IPS-20b (cell line): ENCODE data around the gene FRMD1.

Experiments
- H3K27ac ChIP-seq: one replicate; pipeline ENCODE4 v1.5.1; 2013; ENCODE audit warnings: low read length
- H3K27me3 ChIP-seq: 2 replicates; pipeline ENCODE4 v1.6.1; 2013; ENCODE audit warnings: mild to moderate bottlenecking, low read length, inconsistent platforms; ENCODE audit not compliant: insufficient read depth
- H3K36me3 ChIP-seq: 2 replicates; pipeline ENCODE4 v1.6.1; 2013; ENCODE audit warnings: low read depth, mild to moderate bottlenecking, inconsistent platforms, low read length, moderate library complexity; ENCODE audit not compliant: insufficient read depth
- H3K4me1 ChIP-seq: 2 replicates; pipeline ENCODE4 v1.6.1; 2013; ENCODE audit warnings: mild to moderate bottlenecking, control low read depth, inconsistent platforms, low read length, moderate library complexity; ENCODE audit not compliant: insufficient read depth
- H3K4me3 ChIP-seq: 2 replicates; pipeline ENCODE4 v1.5.1; 2013; ENCODE audit warnings: mild to moderate bottlenecking, low read length, inconsistent platforms
- H3K9ac ChIP-seq: 2 replicates; pipeline ENCODE4 v1.6.1; 2013; ENCODE audit warnings: low read depth, mild to moderate bottlenecking, inconsistent platforms, low read length, moderate library complexity
- H3K9me3 ChIP-seq: 2 replicates; pipeline ENCODE4 v1.6.1; 2013; ENCODE audit warnings: mild to moderate bottlenecking, low read depth, low read length, inconsistent platforms; ENCODE audit not compliant: insufficient read depth

FRMD1 gene

DNA sequence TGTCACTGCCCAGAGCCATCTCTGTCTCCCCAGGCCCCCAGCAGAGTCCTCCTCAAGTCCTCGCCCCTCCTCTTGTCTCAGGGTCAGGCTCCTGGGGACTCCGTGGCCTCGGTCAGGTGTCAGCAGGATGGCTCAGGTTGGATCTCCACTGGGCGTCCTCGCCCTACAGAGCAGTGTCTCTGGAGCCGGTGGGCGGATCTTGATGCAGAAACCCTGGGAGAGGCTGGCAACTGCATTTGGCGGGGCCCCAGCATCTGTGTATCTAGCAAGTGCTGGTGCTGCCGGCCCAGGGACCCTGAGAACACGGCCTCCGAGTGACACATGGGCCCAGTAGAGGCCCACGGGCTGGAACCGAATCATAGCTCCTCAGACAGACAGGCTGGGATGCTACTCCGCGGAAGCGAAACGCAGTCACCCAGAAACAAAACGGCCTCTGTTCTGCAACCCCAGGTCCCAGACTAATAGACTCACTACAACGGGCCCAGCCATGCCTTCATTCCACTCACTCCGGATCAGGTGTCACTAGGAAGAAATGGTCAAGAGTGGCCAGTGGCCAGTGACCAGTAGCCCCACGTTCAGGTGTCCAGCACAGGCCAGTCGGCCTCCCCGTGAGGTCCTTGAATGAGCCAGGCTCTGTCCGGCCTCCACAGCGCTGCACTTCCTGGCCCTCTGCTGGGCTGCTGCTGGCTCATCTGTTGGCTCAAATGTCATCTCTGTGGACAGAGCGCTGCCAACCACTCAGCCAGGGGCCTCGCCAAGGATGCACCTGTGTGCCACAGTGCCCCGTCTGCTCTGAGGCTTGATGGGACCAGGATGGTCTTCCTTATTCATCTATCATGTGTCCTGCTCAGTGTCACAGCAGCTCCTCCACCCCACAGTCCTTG is 12.6 kb upstream of the FRMD1 start:
- peaks cover 12% of the 10 kb centered on the region; the same call in 1 of the 2 replicates for H3K4me1 ChIP-seq
- no peaks in the 10 kb centered on the region for H3K27me3 ChIP-seq
- no peak overlapping the region for H3K27ac ChIP-seq
- H3K36me3 ChIP-seq = no peaks in the 10 kb centered on the region
- no peaks in the 10 kb centered on the region for H3K9me3 ChIP-seq
- H3K9ac ChIP-seq = no peak overlapping the region
- no peak overlapping the region for H3K4me3 ChIP-seq

DNA sequence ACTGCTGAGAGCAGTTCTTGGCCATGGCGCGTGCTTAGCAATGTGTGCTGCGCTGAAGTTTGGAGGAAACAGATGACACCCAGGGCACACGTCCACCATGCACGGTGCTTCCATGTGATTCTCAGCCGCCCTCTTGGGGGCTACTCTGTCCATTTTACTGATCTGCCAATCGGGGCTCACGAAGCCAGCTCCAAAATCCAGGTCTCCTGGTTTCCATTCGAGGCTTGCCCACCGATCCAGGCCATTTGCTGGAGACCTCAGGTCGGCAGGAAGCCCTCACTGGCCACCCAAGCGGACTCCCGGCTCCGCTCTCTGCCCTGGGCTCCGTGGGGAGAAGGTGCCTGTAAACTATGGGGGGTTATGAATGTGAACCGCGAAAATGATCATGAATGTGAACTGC is 11.7 kb upstream of the FRMD1 start:
- Histone ChIP-seq H3K9me3 (no peaks in the 10 kb centered on the region), H3K27ac (no peak overlapping the region), H3K27me3 (no peaks in the 10 kb centered on the region), H3K4me1 (peaks cover 12% of the 10 kb centered on the region; the same call in 1 of the 2 replicates), H3K36me3 (no peaks in the 10 kb centered on the region), H3K4me3 (no peak overlapping the region), H3K9ac (no peak overlapping the region)

DNA sequence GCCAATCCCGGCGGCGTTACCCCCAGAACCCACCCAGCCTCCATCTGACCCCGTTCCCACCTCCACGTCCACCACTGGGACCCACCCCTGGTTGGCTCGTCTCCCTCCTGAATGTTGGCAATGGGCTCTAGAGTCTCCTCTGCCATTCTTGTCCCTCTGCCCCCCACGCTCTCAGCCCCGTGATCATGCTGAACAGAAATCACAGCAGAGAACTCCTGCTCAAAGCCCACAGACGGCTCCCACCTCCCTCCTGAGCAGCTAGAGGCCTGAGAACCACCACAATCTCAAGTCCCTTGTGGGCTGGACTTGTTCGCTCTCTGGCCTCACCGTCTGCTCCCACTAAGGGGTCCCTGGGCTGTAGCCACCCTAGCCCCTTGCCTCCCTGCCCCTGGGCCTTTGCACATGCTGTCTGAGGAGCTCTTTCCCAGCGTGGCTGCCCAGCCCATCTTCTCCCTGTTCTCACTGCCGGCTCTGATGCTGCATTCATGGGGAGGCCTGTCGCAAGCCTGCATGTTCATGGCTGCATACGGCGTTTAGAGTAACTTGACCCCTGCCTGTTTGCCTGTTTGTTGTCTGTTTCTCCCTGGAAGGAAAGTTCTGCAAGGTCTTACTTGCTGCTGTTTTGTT is 11.2 kb upstream of the FRMD1 start:
- Histone ChIP-seq H3K27me3 (no peaks in the 10 kb centered on the region), H3K36me3 (no peaks in the 10 kb centered on the region), H3K9ac (no peak overlapping the region), H3K4me1 (peaks cover 12% of the 10 kb centered on the region; the same call in 1 of the 2 replicates), H3K9me3 (no peaks in the 10 kb centered on the region), H3K4me3 (no peak overlapping the region), H3K27ac (no peak overlapping the region)

DNA sequence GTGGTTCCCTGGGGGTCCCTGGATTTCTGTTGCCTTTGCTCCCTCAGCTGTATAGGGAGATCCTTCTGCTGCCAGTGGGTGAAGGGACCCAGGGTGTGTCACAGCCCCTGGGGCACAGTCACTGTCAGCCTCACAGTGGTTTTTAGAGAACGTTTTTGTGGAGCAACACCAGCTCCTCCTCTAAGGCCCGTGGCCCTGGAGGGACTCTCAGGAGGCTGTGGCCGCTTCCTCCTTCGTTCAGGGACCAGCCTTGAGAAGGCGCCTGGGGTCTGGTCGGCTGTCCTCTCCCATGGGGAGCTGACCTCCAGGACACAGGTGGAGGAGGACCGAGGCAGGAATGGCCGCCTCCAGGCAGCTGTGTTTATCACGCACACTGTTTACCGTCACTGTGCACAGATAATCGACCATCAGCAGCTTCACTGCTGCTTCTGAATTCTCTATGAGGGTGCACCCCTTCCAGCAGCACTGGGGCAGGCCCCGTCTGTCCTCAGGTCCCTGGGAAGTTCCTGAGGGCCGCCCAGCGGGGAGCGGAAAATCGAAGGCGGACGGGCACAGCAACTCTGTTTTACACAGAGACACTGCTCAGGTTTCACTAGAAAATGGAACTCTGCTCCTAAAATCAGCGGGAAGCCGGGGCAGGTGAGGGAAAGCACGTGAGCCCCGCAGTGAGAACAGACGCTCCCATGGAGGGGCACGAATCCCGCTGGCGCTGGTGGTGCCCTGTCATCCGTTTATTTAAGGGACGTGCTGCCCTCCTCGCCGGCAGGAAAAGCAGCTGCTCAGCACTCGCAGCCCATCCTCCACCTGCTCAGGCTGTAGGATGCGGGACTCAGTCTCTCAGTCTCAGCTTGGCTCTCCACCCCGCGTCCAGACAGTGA is 10.4 kb upstream of the FRMD1 start:
- H3K4me1 ChIP-seq = peaks cover 12% of the 10 kb centered on the region; the same call in 1 of the 2 replicates
- H3K9me3 ChIP-seq = no peaks in the 10 kb centered on the region
- no peaks in the 10 kb centered on the region for H3K27me3 ChIP-seq
- no peaks in the 10 kb centered on the region for H3K36me3 ChIP-seq
- H3K4me3 ChIP-seq = no peak overlapping the region
- no peak overlapping the region for H3K9ac ChIP-seq
- H3K27ac ChIP-seq = no peak overlapping the region

DNA sequence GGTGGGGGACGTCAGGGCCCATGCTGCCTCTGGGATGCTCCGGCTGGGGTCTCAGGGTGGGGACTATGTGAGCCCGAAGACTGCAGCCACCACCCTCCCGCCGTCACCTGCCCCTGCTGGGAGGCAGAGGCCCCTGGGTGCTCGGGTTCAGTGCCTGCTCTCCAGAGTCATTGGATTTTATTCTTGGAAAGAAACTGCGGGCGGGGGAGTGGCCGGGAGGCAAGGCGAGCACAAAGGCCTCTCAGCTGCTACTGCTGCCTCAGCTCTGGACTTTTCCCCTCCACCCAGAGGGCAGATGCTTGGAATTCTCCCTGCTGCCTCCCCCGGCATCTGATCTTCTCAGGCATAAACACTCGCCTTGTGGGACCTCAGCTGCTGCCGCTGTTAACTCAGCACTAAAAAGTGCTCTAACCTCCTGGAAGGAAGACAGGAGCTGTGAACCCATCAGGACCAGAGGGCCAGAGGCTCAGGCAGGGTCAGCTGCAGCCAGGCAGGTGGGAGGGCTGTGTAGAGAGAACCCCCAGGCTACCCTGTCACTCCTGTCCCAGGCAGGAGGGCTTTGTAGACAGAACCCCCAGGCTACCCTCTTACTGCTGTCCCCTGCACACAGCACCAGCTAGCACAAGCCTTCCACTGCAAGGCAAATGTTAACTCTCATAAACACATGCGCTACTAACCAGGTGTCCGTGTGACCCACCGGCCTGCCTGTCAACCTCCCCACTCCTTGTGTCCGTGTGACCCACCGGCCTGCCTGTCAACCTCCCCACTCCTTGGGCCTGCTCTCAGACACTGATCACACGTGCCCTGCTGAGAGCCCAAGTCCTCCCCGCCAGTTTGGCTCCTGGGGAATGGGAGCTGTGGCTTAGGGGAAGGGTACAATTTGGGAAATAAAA is 9.4 kb upstream of the FRMD1 start:
- Histone ChIP-seq H3K36me3 (no peaks in the 10 kb centered on the region), H3K9ac (no peak overlapping the region), H3K27me3 (no peaks in the 10 kb centered on the region), H3K4me3 (no peak overlapping the region), H3K27ac (no peak overlapping the region), H3K4me1 (peaks cover 12% of the 10 kb centered on the region; the same call in 1 of the 2 replicates), H3K9me3 (no peaks in the 10 kb centered on the region)

DNA sequence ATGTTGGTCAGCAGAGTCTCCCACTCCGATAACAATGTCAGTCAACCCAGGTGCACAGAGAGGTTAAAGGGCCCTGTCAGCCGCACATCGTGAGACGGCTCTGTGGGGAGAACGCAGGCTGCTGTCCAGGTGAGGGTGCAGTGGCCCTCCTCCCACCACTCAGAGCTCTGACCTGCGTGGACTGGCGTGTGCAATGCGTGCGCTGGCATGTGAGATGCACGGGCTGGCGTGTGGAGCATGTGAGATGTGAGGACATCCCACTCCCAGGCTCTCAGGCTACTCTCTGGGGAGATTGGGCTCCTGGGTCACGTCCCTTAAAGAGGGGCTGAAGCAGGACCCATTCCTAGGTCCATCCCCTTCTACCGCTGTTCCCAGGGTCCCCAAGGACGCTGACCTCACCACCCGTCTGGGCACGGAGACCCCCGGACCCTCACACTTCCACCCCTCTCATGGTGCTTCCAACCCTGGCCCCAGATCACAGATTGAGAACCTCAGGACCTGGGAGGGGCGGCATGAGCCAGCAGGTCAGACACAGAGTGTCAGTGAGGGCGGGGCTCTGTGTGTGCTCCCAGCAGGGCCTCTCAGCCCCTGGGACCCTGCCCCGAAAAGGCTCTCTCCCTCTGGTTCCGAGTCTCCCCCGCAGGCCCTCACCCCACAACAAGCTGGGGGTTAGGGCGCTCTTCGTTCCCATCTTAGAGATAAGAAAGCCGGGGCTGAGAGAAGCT is 8.6 kb upstream of the FRMD1 start:
- Histone ChIP-seq H3K4me3 (no peak overlapping the region), H3K9me3 (no peaks in the 10 kb centered on the region), H3K4me1 (peaks cover 12% of the 10 kb centered on the region; the same call in 1 of the 2 replicates), H3K27ac (no peak overlapping the region), H3K36me3 (no peaks in the 10 kb centered on the region), H3K27me3 (no peaks in the 10 kb centered on the region), H3K9ac (no peak overlapping the region)

DNA sequence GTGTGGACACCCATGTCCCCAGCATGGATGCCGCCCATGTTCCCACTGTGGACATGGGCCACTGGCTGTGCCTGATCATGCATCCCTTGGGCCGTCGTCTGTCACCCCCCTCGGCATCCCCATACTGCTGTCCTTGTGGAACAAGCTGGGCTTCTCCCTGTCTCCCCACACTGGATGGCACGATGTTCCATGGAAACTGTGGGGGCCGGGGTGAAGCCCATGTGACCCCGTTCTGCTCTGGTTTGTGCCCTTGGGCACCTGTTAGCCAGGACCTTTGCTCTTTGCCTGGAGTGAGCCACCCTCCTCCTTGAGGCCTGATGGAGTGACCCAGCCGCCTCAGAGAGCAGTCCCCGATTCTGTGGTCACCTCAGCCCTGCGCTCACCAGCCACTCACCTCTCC is 7.6 kb upstream of the FRMD1 start:
- no peak overlapping the region for H3K4me3 ChIP-seq
- no peaks in the 10 kb centered on the region for H3K27me3 ChIP-seq
- no peak overlapping the region for H3K27ac ChIP-seq
- H3K9me3 ChIP-seq = no peaks in the 10 kb centered on the region
- H3K36me3 ChIP-seq = no peaks in the 10 kb centered on the region
- no peak overlapping the region for H3K9ac ChIP-seq
- H3K4me1 ChIP-seq = peaks cover 12% of the 10 kb centered on the region; the same call in 1 of the 2 replicates

DNA sequence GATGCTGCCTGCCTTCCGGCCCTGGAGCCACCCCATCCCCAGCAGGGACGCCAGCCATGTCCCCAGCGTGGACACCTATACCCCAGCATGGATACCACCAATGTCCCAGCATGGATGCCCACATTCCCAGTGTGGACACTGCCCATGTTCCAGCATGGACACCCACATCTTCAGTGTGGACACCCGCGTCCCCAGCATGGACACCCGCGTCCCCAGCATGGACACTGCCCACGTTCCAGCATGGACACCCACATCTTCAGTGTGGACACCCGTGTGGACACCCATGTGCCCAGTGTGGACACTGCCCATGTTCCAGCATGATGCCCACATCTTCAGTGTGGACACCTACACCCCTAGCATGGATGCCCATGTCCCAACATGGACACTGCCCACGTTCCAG is 7.1 kb upstream of the FRMD1 start:
- Histone ChIP-seq H3K36me3 (no peaks in the 10 kb centered on the region), H3K4me3 (no peak overlapping the region), H3K27ac (no peak overlapping the region), H3K9me3 (no peaks in the 10 kb centered on the region), H3K9ac (no peak overlapping the region), H3K4me1 (peaks cover 12% of the 10 kb centered on the region; the same call in 1 of the 2 replicates), H3K27me3 (no peaks in the 10 kb centered on the region)

DNA sequence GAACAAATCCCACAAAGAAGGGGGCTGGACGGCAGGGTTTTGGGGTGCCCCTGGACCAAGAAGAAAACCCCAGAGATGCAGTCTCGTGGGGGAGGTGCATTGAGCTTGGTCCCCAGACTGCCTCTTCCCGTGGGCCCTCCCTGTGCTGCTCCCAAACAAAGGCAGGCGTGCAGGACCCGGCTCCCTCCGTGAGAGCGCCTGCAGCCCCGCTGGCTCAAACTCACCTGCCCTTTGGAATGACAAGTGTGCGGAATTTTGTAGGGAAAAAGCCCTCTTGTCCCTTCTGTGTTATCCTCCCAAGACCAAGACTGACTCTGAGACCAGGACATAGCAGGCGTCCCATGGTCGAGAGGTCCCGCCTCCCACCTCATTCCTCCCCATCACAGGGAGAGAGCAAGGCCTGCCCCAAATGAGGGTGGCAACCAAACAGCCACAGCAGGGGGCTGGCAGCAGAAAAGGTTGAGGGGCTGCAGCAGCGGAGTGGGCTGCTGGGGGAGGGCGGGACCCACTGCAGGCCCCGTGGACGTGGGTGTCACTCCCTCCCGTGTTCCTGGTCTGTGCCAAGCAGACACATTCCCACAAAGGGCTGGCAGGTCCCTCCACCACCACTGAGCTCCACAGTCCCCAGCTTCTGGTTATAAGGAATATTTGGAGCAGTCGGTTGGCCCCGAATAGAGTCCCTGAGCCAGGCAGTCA is 5.6 kb upstream of the FRMD1 start:
- Histone ChIP-seq H3K4me1 (peaks cover 11% of the 10 kb centered on the region; the same call in 1 of the 2 replicates), H3K9ac (no peak overlapping the region), H3K36me3 (no peaks in the 10 kb centered on the region), H3K4me3 (no peak overlapping the region), H3K27me3 (no peaks in the 10 kb centered on the region), H3K9me3 (no peaks in the 10 kb centered on the region), H3K27ac (no peak overlapping the region)

DNA sequence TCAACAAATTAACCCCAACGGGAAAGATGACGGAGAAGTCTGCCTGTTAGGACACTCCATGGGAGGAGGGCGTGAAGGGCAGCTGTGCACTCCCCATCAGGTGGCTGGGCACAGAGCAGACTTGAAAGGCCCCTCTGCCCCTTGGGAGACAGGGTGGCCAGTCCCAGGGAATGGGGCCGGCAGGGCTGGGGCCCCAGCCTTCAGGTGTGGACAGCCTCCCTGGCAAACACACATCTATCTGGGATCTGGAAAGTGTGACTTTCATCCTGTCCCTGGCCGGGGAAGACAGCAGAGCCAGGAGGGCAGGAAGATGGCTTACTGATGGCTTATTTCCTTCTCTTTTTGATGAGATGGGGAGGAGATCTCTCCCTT is 4.5 kb upstream of the FRMD1 start:
- peaks cover 8% of the 10 kb centered on the region; the same call in 1 of the 2 replicates for H3K4me1 ChIP-seq
- no peak overlapping the region for H3K27ac ChIP-seq
- no peak overlapping the region for H3K4me3 ChIP-seq
- H3K36me3 ChIP-seq = no peaks in the 10 kb centered on the region
- H3K27me3 ChIP-seq = no peaks in the 10 kb centered on the region
- no peak overlapping the region for H3K9ac ChIP-seq
- H3K9me3 ChIP-seq = no peaks in the 10 kb centered on the region
